Upper lobe of left lung (tissue), 4 donors: Measurements from ENCODE around the gene IGSF21.

Experiments
- CTCF ChIP-seq, 6 experiments: fragments of 450-650 bp in 4 of 6; fragments of 200-600 bp in 2 of 6; sonication (generic) in 2 of 6; IDR thresholded peaks; one replicate each; pipeline ENCODE4 v1.5.1; 2016 to 2019; ENCODE audit warnings: antibody characterized with exemption in 6 of 6
- EP300 ChIP-seq, 4 donors: sonication (generic); formaldehyde crosslinking; IDR thresholded peaks; one replicate each; pipeline ENCODE4 v1.5.1; 2017; ENCODE audit warnings: antibody characterized with exemption in 4 of 4, control low read depth in 2 of 4
- POLR2A ChIP-seq, 4 donors: fragments of 450-650 bp; IDR thresholded peaks; one replicate each; pipeline ENCODE4 v1.5.1; 2016 to 2017; ENCODE audit warnings: antibody characterized with exemption in 4 of 4, mild to moderate bottlenecking in 2 of 4
- POLR2AphosphoS5 ChIP-seq, 2 donors: sonication (generic); formaldehyde crosslinking; IDR thresholded peaks; one replicate each; pipeline ENCODE4 v1.5.1; 2017; ENCODE audit warnings: antibody characterized with exemption in 2 of 2

GRCh38 chr1:18307329-18307898 lies 199.8 kb downstream of the IGSF21 start:
- TF ChIP-seq POLR2AphosphoS5 (IDR thresholded peaks at IDR 0.05) (no peak), CTCF (IDR thresholded peaks at IDR 0.05) (no peak), POLR2A (IDR thresholded peaks at IDR 0.05) (no peak), EP300 (IDR thresholded peaks at IDR 0.05) (no peak)
